Lower leg skin (tissue), 3 donors: Measurements from ENCODE around the gene SLC26A11.
"Not testable (repeated sequence)": the region's sequence is repeated elsewhere in the genome, so short reads cannot be mapped to it uniquely, and the experiment has no call there.

Experiments used
- POLR2A ChIP-seq, 2 donors: fragments of 450-650 bp; IDR thresholded peaks; one replicate each; pipeline ENCODE4 v1.6.1; 2016 to 2017; ENCODE audit warnings: antibody characterized with exemption in 2 of 2, mild to moderate bottlenecking in 1 of 2, moderate library complexity in 1 of 2
- TF ChIP-seq, protein P1 (sequence below), 3 donors: fragments of 450-650 bp; IDR thresholded peaks; one replicate each; pipeline ENCODE4 v1.5.1; 2016; ENCODE audit warnings: antibody characterized with exemption in 3 of 3, mild to moderate bottlenecking in 3 of 3, moderate library complexity in 2 of 3

DNA sequence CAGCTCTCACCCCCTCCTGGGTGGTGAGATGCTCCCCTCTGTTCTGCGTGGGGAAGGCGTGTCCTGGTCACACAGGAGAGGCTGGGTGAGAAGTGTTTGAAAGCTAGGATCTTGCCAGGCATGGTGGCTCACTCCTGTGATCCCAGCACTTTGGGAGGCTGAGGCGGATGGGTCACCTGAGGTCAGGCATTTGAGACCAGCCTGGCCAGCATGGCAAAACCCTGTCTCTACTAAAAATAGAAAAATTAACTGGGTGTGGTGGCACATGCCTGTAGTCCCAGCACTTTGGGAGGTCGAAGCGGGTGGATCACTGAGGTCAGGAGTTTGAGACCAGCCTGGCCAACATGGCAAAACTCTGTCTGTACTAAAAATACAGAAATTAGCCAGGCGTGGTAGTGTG, 24.2 kb downstream of the SLC26A11 start:
- not testable (repeated sequence) for TF ChIP-seq POLR2A (IDR thresholded peaks at IDR 0.05)
- TF ChIP-seq, protein P1, sequence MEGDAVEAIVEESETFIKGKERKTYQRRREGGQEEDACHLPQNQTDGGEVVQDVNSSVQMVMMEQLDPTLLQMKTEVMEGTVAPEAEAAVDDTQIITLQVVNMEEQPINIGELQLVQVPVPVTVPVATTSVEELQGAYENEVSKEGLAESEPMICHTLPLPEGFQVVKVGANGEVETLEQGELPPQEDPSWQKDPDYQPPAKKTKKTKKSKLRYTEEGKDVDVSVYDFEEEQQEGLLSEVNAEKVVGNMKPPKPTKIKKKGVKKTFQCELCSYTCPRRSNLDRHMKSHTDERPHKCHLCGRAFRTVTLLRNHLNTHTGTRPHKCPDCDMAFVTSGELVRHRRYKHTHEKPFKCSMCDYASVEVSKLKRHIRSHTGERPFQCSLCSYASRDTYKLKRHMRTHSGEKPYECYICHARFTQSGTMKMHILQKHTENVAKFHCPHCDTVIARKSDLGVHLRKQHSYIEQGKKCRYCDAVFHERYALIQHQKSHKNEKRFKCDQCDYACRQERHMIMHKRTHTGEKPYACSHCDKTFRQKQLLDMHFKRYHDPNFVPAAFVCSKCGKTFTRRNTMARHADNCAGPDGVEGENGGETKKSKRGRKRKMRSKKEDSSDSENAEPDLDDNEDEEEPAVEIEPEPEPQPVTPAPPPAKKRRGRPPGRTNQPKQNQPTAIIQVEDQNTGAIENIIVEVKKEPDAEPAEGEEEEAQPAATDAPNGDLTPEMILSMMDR (IDR thresholded peaks at IDR 0.05): not testable (repeated sequence)
